H1 (cell line): ENCODE measurements around the gene DCTPP1. TPM values are rescaled to one million over a fixed set of nuclear protein-coding genes. Genes with fewer than 3 reads are reported as not detected.

Experiments
- CTCF ChIA-PET: fragments of 300-600 bp; sonication (Branson Sonifier 250); formaldehyde crosslinking; loops from one replicate; lab custom pipeline; 2021; ENCODE audit not compliant: partially characterized antibody; lab: Charles Lee
- POLR2A ChIA-PET: fragments of 300-600 bp; sonication (Branson Sonifier 250); formaldehyde crosslinking; loops from one replicate; lab custom pipeline; 2021; ENCODE audit warnings: inconsistent platforms; ENCODE audit not compliant: partially characterized antibody; lab: Charles Lee
- DNase-seq, 2 experiments: peaks; one replicate each; pipeline versions ENCODE4 v3.0.0 to v3.0.0-alpha.2; 2010 to 2022; ENCODE audit warnings: low spot score in 2 of 2, low read depth in 1 of 2, mixed read lengths in 1 of 2
- FAIRE-seq: peaks from 2 replicates; lab custom pipeline; 2011; peaks lifted over from hg19 to GRCh38; lab: Jason Lieb, UNC
- H2AFZ ChIP-seq: 2 replicates; pipeline ENCODE4 v1.8.1; 2012; ENCODE audit warnings: low read length, inconsistent platforms
- H2AK5ac ChIP-seq: 2 replicates; pipeline ENCODE4 v1.6.1; 2013; ENCODE audit warnings: low read depth, low read length
- H2BK120ac ChIP-seq: replicated peaks from 2 replicates; pipeline ENCODE3; 2013; ENCODE audit warnings: low read depth, low read length, inconsistent platforms
- H2BK12ac ChIP-seq: 2 replicates; pipeline ENCODE4 v1.6.1; 2013; ENCODE audit warnings: low read depth, low read length
- H2BK15ac ChIP-seq: 2 replicates; pipeline ENCODE4 v1.6.1; 2013; ENCODE audit warnings: low read length
- H2BK20ac ChIP-seq: 2 replicates; pipeline ENCODE4 v1.6.1; 2013; ENCODE audit warnings: low read length
- H2BK5ac ChIP-seq: 2 replicates; pipeline ENCODE4 v1.6.1; 2013; ENCODE audit warnings: low read depth, low read length
- H3K14ac ChIP-seq: 2 replicates; pipeline ENCODE4 v1.6.1; 2013; ENCODE audit warnings: inconsistent platforms; ENCODE audit not compliant: insufficient read length
- H3K18ac ChIP-seq: 2 replicates; pipeline ENCODE4 v1.6.1; 2013; ENCODE audit warnings: low read length; ENCODE audit errors: extremely low read depth
- H3K23ac ChIP-seq: 2 replicates; pipeline ENCODE4 v1.6.1; 2013; ENCODE audit warnings: inconsistent platforms; ENCODE audit not compliant: insufficient read length
- H3K23me2 ChIP-seq: 2 replicates; pipeline ENCODE4 v1.6.1; 2013; ENCODE audit warnings: low read depth, low read length
- H3K27ac ChIP-seq: 2 replicates; pipeline ENCODE4 v1.6.1; 2011; ENCODE audit warnings: low read depth, low read length, inconsistent platforms
- H3K27me3 ChIP-seq, 4 experiments: replicated peaks in 1 of 4; 1 replicate in 1 of 4; 2 replicates in 3 of 4; pipeline versions ENCODE4 v1.6.1 to v1.8.1; 2011 to 2013; ENCODE audit warnings: low read length in 3 of 4, mild to moderate bottlenecking in 3 of 4, inconsistent platforms in 2 of 4, mixed read lengths in 2 of 4, moderate library complexity in 1 of 4; ENCODE audit not compliant: control insufficient read depth in 3 of 4, insufficient read depth in 3 of 4; ENCODE audit errors: extremely low read depth in 1 of 4
- H3K36me3 ChIP-seq, 4 experiments: 2 replicates each; pipeline versions ENCODE4 v1.6.1 to v1.8.1; 2011 to 2013; ENCODE audit warnings: mild to moderate bottlenecking in 4 of 4, low read length in 3 of 4, moderate library complexity in 2 of 4, control low read depth in 1 of 4, inconsistent platforms in 1 of 4; ENCODE audit not compliant: insufficient read depth in 4 of 4, control insufficient read depth in 2 of 4
- H3K4ac ChIP-seq: replicated peaks from 2 replicates; pipeline ENCODE3; 2013; ENCODE audit warnings: low read length, low read depth, mixed read lengths, inconsistent platforms; ENCODE audit not compliant: insufficient read length
- H3K4me1 ChIP-seq, 4 experiments: replicated peaks in 1 of 4; 1 replicate in 1 of 4; 2 replicates in 3 of 4; pipeline versions ENCODE4 v1.6.1 to v1.8.1; 2011 to 2013; ENCODE audit warnings: low read length in 3 of 4, inconsistent platforms in 2 of 4, mixed read lengths in 1 of 4; ENCODE audit not compliant: insufficient read depth in 4 of 4, control insufficient read depth in 3 of 4
- H3K4me2 ChIP-seq, 2 experiments: 2 replicates each; pipeline versions ENCODE4 v1.6.1 to v1.8.1; 2011 to 2013; ENCODE audit warnings: low read depth in 2 of 2, low read length in 2 of 2, control low read depth in 1 of 2, inconsistent platforms in 1 of 2, mild to moderate bottlenecking in 1 of 2; ENCODE audit not compliant: insufficient read depth in 1 of 2
- H3K4me3 ChIP-seq, 4 experiments: fragments of 200-600, 300-600 bp in 1 of 4; sonication (generic), shearing (Covaris generic), sonication (Bioruptor Twin) in 1 of 4; 2 replicates each; pipeline versions ENCODE4 v1.5.1 to v1.8.1; 2011 to 2016; ENCODE audit warnings: low read length in 4 of 4, low read depth in 3 of 4, control low read depth in 2 of 4, inconsistent platforms in 2 of 4, mild to moderate bottlenecking in 2 of 4, mixed read lengths in 1 of 4, moderate library complexity in 1 of 4; ENCODE audit not compliant: insufficient read depth in 2 of 4; ENCODE audit errors: extremely low read depth in 1 of 4
- H3K56ac ChIP-seq: replicated peaks from 2 replicates; pipeline ENCODE3; 2013; ENCODE audit warnings: low read depth, mild to moderate bottlenecking, mixed read lengths, low read length, inconsistent platforms; ENCODE audit not compliant: insufficient read length
- H3K79me1 ChIP-seq: 2 replicates; pipeline ENCODE4 v1.6.1; 2013; ENCODE audit warnings: low read depth, low read length, control low read depth
- H3K79me2 ChIP-seq, 2 experiments: 2 replicates each; pipeline versions ENCODE4 v1.6.1 to v1.8.1; 2012 to 2013; ENCODE audit warnings: low read length in 2 of 2, mild to moderate bottlenecking in 2 of 2, inconsistent platforms in 1 of 2; ENCODE audit not compliant: insufficient read depth in 2 of 2, control insufficient read depth in 1 of 2
- H3K9ac ChIP-seq, 4 experiments: replicated peaks in 1 of 4; 1 replicate in 1 of 4; 2 replicates in 3 of 4; pipeline versions ENCODE4 v1.6.1 to v1.8.1; 2011 to 2013; ENCODE audit warnings: low read depth in 3 of 4, low read length in 3 of 4, control low read depth in 2 of 4, mild to moderate bottlenecking in 2 of 4, moderate library complexity in 2 of 4, inconsistent platforms in 1 of 4; ENCODE audit errors: extremely low read depth in 1 of 4
- H3K9me3 ChIP-seq, 2 experiments: 2 replicates each; pipeline versions ENCODE4 v1.6.1 to v1.8.1; 2012 to 2013; ENCODE audit warnings: mild to moderate bottlenecking in 2 of 2, moderate library complexity in 2 of 2, control low read depth in 1 of 2, inconsistent platforms in 1 of 2, low read depth in 1 of 2, low read length in 1 of 2, mixed read lengths in 1 of 2; ENCODE audit not compliant: insufficient read depth in 2 of 2
- H4K20me1 ChIP-seq, 2 experiments: replicated peaks in 1 of 2; 2 replicates each; pipeline versions ENCODE3 to v1.8.1; 2011 to 2013; ENCODE audit warnings: inconsistent platforms in 2 of 2, low read length in 2 of 2, mild to moderate bottlenecking in 1 of 2; ENCODE audit not compliant: insufficient read depth in 2 of 2, control insufficient read depth in 1 of 2
- H4K5ac ChIP-seq: 2 replicates; pipeline ENCODE4 v1.6.1; 2013; ENCODE audit warnings: low read length, low read depth, mixed read lengths, inconsistent platforms; ENCODE audit not compliant: insufficient read length
- H4K8ac ChIP-seq: 2 replicates; pipeline ENCODE4 v1.8.0; 2013; ENCODE audit warnings: mild to moderate bottlenecking, moderate library complexity, low read length, inconsistent platforms; ENCODE audit not compliant: insufficient read depth; ENCODE audit errors: extremely low read depth
- H4K91ac ChIP-seq: replicated peaks from 2 replicates; pipeline ENCODE3; 2013; ENCODE audit warnings: low read length, mixed read lengths, inconsistent platforms; ENCODE audit not compliant: insufficient read length
- ASH2L ChIP-seq: fragments of 200-600, 300-600 bp; sonication (generic); IDR thresholded peaks from one replicate; pipeline ENCODE4 v1.7.1; 2017; ENCODE audit warnings: low read length
- ATF2 ChIP-seq: IDR thresholded peaks from 2 replicates; pipeline ENCODE4 v1.6.1; 2012; ENCODE audit warnings: low read length, inconsistent platforms
- BACH1 ChIP-seq: IDR thresholded peaks from 2 replicates; pipeline ENCODE4 v1.6.1; 2012; ENCODE audit warnings: low read length, improper control_type of control experiment
- E2F6 ChIP-seq: IDR thresholded peaks from 2 replicates; pipeline ENCODE4 v1.6.1; 2012; ENCODE audit warnings: inconsistent platforms
- EZH2 ChIP-seq: fragments of 200-600 bp; sonication (generic); IDR thresholded peaks from 2 replicates; pipeline ENCODE4 v1.7.1; 2012; ENCODE audit warnings: low read depth, mild to moderate bottlenecking, moderate library complexity, low read length, inconsistent platforms; ENCODE audit not compliant: severe bottlenecking
- GTF2F1 ChIP-seq: IDR thresholded peaks from 2 replicates; pipeline ENCODE4 v1.6.1; 2012; ENCODE audit warnings: low read depth, low read length, improper control_type of control experiment, borderline replicate concordance
- SIRT6 ChIP-seq: IDR thresholded peaks from one replicate; pipeline ENCODE4 v1.7.1; 2012; ENCODE audit warnings: low read length, inconsistent platforms
- YY1 ChIP-seq: IDR thresholded peaks from 2 replicates; pipeline ENCODE4 v1.6.1; 2011; ENCODE audit warnings: low read depth, mild to moderate bottlenecking, low read length
- WGBS, 2 experiments: shearing (Covaris generic) in 1 of 2; methylation state at CpG; one replicate each; pipeline versions ENCODE4 v1.1.6 to v1.1.7; 2013 to 2015; ENCODE audit warnings: low lambda C conversion rate in 2 of 2, mixed read lengths in 2 of 2, inconsistent platforms in 1 of 2, low coverage in 1 of 2, missing lambda C conversion rate in 1 of 2; ENCODE audit not compliant: insufficient replicate concordance in 2 of 2, insufficient coverage in 1 of 2, insufficient read length in 1 of 2; ENCODE audit errors: extremely low coverage in 1 of 2, missing lambda C conversion rate in 1 of 2; 5-methylcytosine and 5-hydroxymethylcytosine counted together
- polyA plus RNA-seq, 7 experiments: library from polyadenylated mRNA; depleted of rRNA in 3 of 7; stranded (reverse) in 5 of 7; unstranded in 2 of 7; fragments of >200 nt in 5 of 7; fragments of 200-250 nt in 2 of 7; gene quantifications; 1 replicate in 5 of 7; 2 replicates in 1 of 7; 4 replicates in 1 of 7; pipeline versions ENCODE4 v1.2.1 to v1.2.3, GENCODE V29; 2011 to 2013; ENCODE audit warnings: missing spikeins in 2 of 7, mixed read lengths in 2 of 7
- total RNA-seq: library from RNA; stranded (reverse); fragmentation: NEBNext Ultra II Directional; extraction: Animal tissue kit (Norgen Biotek cat#: 25700); gene quantifications from 2 replicates; pipeline ENCODE4 v1.2.1, GENCODE V29; 2021

DCTPP1 gene
- total and polyA plus RNA-seq, 2 of the 8 experiments (the other 6 are each of a cell fraction or from before 2014, with no cell fraction given): 94.5 to 103 TPM

DNA sequence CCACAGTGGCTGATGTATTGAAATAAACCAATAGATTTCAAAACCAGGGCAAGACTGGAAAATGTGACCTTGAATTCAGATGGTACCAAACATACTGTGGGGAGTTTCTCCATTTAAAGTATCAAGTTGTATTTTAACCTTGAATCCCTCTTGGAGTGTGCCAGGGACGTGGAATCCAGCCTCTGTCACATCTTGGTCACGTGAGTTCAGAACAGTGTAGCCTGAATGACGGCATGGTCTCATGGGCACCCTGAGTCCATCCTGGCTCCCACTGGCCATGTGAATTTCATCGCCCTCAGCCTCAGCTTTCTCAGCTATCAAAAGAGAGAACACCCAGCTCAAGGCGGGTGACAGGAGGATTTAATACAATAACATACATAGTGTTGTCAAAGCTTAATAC is 15.7 kb downstream of the DCTPP1 start:
- no peak overlapping the region for H2AFZ ChIP-seq
- H3K27ac ChIP-seq: no peak overlapping the region
- peaks cover 2 to 18% of the 10 kb centered on the region in 2 experiments for H4K20me1 ChIP-seq
- H3K79me2 ChIP-seq: no peaks in the 10 kb centered on the region
- no peak overlapping the region for H3K4ac ChIP-seq
- H3K36me3 ChIP-seq: peaks cover 0 to 11% (median 4%) of the 10 kb centered on the region in 4 experiments; a peak in 7 of 8 replicates
- no peak overlapping the region for H2BK20ac ChIP-seq
- H3K23ac ChIP-seq: no peak overlapping the region
- no peak overlapping the region; the same call in 1 of the 2 replicates for H2BK15ac ChIP-seq
- no peak overlapping the region for H3K18ac ChIP-seq
- H3K4me3 ChIP-seq: no peak overlapping the region
- CTCF ChIA-PET: interaction anchor here (1.1 to 1.5 kb wide), 2 partner anchors 36 to 121 kb away, joined by 3 to 4 read pairs; no protein-coding TSS in a partner anchor
- no peak overlapping the region for H2BK12ac ChIP-seq
- H4K91ac ChIP-seq: no peak overlapping the region
- no peak overlapping the region for H2AK5ac ChIP-seq
- H4K8ac ChIP-seq: no peak overlapping the region
- peaks cover 3 to 7% (median 5%) of the 10 kb centered on the region in 4 experiments; a peak in 6 of 7 replicates for H3K4me1 ChIP-seq
- no peak for DNase-seq
- no peak for TF ChIP-seq GTF2F1
- TF ChIP-seq YY1: no peak
- TF ChIP-seq E2F6: no peak
- no peak for TF ChIP-seq ATF2
- no peak for TF ChIP-seq ASH2L
- TF ChIP-seq EZH2: no peak
- TF ChIP-seq SIRT6: no peak
- no peak for TF ChIP-seq BACH1
- no peak overlapping the region for H3K4me2 ChIP-seq
- H3K9ac ChIP-seq: no peak overlapping the region
- peaks cover 5% of the 10 kb centered on the region; the same call in 1 of the 2 replicates for H3K79me1 ChIP-seq
- no peaks in the 10 kb centered on the region for H3K9me3 ChIP-seq
- no peaks in the 10 kb centered on the region for H3K27me3 ChIP-seq
- no peak for FAIRE-seq
- no peak overlapping the region for H4K5ac ChIP-seq
- H3K23me2 ChIP-seq: peaks cover 4% of the 10 kb centered on the region; the same call in 1 of the 2 replicates
- H3K56ac ChIP-seq: no peak overlapping the region
- no peak overlapping the region for H2BK5ac ChIP-seq
- POLR2A ChIA-PET: interaction anchor here (0.9 to 1.5 kb wide), 3 partner anchors 11 to 264 kb away, joined by 3 to 4 read pairs (median 3); partner anchors contain the start of gene ZNF48
- H2BK120ac ChIP-seq: no peak overlapping the region
- 93% methylated on average over 5 of the region's 5 CpGs; no CpG with 5 or more reads in 1 of the 2 experiments for WGBS, 2 experiments
- no peak overlapping the region for H3K14ac ChIP-seq
